DMS79 treated with DMSO at 0.1 percent for 48 hours (cell line): ENCODE measurements around the gene PQBP1.
A peak's percentile ranks its signal among the peaks of the same experiment; 100 is the strongest.

Source experiments
- DNase-seq: peaks from one replicate; lab custom pipeline; 2025; lab: John Stamatoyannopoulos, UW

Gene PQBP1

DNA sequence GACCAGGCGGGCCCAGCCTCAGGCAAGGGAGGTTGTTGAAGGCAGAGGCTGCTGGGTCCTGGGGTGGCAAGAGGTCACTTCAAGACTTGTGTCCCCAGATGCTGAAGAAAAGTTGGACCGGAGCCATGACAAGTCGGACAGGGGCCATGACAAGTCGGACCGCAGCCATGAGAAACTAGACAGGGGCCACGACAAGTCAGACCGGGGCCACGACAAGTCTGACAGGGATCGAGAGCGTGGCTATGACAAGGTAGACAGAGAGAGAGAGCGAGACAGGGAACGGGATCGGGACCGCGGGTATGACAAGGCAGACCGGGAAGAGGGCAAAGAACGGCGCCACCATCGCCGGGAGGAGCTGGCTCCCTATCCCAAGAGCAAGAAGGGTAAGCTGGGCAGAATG is 4.4 kb downstream of the PQBP1 start:
- no peak for DNase-seq

DNA sequence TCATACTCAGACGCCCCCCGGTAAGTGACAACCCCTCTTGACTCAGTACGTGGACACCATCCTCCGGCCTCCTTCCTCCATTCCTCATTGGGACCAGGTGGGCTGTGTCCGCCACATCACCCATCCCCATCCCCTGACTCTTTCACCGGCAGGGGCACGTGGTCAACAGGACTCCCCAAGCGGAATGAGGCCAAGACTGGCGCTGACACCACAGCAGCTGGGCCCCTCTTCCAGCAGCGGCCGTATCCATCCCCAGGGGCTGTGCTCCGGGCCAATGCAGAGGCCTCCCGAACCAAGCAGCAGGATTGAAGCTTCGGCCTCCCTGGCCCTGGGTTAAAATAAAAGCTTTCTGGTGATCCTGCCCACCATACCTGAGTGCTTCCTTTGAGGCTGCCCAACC is 5.0 kb downstream of the PQBP1 start:
- no peak for DNase-seq

DNA sequence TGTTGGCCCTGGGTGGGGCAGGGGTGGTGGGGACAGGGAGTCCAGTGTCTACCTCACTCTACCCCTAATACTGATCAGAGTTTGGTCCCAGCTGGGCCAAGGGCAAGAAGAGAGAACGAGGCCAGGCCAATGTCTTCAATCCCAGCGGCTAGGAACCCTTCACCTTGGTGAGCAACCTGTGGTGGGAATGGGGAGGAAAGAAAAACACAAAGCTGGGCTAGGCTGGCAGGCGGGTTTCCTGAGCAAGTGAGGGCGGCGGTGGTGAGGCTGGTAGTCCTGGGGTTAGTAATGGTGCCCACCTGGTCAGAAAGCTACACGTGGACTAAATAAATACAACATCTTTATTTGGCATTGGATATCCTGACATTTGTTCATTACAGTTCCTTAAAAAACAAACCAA is 5.6 kb downstream of the PQBP1 start:
- DNase-seq = no peak

GRCh38 chrX:48904180-48904579 is 6.5 kb downstream of the PQBP1 start:
- no peak for DNase-seq

GRCh38 chrX:48904626-48905025 is 6.9 kb downstream of the PQBP1 start:
- no peak for DNase-seq

- DNase-seq = no peak
These were observed 7.5 kb downstream of the PQBP1 start for GRCh38 chrX:48905090-48905790.

- no peak for DNase-seq
These were observed 10.9 kb downstream of the PQBP1 start for GRCh38 chrX:48908600-48908999.

- no peak for DNase-seq
These were observed 12.1 kb downstream of the PQBP1 start for GRCh38 chrX:48909703-48910294.

DNA sequence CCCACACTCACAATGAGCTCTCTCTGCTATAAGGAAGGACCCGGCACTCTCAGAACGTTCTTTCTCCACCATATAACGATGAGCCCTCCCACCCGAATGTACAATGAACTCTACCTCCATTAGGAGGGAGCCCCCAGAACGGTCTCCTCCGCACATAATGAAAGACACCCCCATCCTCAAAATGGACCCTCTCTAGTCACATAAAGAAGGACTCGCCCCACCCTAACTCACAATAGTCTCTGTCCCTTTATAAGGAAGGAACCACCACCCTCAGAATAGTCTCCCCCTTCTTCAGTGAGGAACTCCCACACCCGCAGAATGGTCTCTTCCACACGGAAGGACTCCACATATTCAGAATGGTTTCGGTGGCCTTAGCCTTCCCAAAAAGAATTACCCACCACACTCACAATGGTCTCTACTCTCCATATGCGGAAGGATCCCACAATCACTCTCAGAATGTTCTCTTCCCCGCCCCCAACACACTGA is 13.2 kb downstream of the PQBP1 start:
- DNase-seq = no peak

GRCh38 chrX:48911412-48912182 is 13.9 kb downstream of the PQBP1 start, which contains the start of gene SLC35A2:
Gene SLC35A2, minus strand, starts transcription at chrX:48911646. Its CDS starts 10 bp downstream, at chrX:48911636.
- DNase-seq = peak; percentile 76

- no peak for DNase-seq
These were observed 16.1 kb downstream of the PQBP1 start for GRCh38 chrX:48913605-48914366.

- no peak for DNase-seq
These were observed 17.1 kb downstream of the PQBP1 start for GRCh38 chrX:48914593-48915493.

DNA sequence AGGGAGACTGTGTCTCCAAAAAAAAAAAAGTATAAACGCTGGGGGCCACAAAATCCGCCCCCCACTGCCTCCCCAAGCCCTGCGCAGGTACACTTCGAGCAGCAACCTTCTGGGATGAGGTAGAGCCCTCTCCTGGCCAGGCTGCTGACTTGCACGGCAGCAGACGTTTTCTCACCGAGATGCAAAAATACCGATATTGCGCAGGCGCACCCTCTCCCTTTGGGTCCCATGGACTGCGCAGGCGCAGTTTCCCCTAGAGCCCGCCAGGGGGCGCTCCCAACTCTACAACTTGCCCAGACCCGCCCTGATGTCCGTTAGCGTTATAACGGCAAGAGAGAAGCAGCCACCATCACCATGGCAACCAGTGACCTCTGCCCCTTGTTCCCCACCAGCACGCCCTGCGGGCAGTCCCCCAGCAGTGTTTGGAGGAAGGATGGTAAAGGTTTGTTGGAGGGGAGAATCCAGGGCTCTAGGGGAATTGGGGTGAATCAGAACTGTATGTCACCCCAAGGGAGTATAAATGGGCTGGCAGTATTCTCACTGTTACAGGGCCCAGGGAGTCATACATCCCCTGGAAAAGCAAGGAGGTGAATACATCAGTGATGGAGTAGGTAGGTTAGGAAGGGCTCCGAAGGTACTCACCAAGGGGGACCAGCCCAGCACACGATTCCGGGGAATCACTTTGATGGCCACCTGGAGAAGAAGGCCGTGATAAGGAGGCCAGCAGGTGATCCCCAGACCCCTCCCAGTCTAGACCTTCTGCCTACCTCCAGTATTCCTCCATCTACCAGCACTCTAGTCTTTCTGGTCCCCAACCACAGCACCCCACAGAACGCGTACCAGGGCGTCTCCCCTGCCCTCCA is 19.6 kb downstream of the PQBP1 start:
- DNase-seq = peak; percentile 76

DNA sequence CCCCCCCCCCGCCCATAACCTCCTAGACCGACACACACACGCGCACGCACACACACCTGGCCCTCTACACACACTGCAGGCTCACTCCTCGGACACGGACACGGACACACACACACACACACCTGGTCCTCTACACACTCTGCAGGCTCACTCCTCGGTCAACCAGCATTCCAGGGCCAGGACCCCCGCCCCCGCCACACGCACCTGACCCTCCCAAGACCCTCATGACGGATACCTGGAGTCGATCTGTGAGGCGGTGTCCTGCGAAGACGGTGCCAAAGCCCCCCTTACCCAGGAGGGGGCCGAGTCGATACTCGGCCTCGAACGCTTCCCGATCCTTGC is 20.5 kb downstream of the PQBP1 start:
- no peak for DNase-seq

DNA sequence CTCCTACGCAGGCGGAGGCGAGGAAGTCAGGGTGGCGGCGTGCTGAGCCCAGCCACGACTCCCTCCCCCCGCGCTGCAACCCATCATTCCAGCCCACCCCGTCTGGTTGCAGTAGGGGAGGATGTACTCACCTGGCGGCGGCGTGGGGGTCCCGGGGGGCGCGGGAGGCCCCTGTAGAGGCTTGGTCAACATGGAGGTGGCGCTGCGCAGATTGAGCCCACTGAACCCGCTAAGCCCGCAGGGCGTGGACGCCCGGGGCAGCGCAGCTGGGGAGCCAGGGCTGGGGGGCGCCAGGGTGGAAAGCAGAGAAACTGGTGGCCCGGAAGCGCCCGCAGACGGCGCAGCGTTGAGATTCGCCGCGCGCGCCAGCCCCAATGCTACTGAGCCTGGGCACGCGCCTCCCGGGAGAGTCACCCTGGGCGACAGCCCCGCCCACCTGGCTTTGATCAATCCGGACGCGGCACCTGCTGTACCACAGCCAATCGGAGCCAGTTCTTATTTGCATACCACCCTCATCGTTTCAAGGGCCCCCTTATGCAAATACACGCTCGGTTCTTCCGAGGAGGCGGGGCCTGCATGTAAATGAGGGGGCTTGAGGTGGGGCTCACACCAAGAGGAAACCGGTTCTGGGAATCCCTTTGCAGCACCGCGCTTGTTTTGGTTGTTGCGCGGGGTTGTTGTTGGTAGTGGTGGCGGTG is 21.1 kb downstream of the PQBP1 start, which contains the start of gene PIM2:
TSS of gene PIM2 (minus strand) at position 382 of the 698 bp plus-strand sequence. CDS start at position 192, 190 bp downstream.
- DNase-seq = peak; percentile 89

DNA sequence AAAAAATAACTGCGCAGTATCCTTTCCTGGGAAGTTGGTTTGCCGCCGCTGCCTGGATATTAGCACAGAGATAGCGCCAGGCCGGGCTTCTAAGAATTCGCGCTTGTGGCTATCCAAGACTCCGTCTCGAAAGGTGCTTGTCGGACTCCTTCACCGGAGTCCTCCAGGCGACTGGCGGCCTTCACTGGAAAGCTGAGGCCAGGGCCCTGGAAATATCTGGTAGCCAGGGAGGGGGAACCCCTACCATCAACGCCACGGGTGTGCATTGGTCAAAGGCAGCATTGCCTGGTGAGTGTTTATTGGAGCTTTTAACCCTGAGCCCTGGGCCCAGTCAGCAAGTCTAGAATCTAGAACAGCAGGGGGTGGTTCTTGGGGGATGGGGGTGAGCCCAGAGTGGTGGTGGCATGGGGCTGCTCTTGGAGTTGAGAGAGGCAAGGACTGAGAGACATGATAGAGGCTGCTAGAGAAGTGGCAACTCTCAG is 21.7 kb downstream of the PQBP1 start:
- no peak for DNase-seq

DNA sequence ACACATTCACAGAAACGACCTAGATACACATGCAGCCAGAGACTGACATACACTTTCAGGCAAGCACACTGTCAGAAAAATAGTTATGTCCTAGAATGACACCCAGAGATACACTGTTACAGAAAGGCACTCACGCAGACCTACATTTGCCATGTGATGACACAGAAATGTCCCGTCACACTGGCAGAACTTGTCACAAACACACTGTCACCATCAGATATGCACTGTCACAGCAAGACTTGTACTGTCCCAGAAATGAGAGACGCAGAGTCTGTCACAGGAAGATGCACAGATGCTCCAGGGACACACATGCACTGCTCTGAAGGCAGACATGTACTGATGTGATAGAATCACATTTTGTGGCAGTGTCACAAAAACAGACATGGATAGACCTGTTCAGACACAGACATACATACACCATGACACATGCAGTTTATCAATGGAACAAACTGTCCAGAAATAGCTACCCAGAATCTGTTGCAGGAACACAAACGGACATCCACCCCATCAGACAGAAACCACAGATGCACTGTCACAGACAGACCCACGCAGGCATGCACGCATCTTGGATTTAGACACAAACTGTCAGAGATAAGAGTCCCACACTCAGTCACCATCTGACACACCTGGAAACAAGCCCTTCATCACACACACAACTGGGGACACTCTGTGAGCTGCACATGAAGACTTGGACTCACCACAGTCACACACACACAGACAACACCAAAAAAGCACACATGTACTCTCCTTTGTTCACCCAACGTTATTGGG is 22.4 kb downstream of the PQBP1 start:
- no peak for DNase-seq

DNA sequence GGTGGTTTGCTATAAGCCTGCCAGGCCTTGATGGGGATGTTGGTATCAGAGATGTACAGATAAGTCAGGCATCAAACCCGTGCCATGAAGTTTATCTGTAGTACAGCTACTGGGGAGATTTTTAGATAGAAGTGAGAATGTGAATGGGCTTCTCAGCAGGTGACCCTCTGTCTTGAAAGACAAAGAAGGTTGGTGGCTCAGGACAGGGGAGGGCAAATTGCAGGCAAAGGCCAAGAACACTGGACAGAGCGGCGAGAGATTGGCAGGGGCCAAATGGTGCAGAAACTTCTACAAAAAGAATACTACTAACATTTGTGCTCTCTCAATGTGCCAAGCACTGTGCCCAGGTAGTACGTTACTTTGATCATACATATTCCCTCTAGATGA is 23.0 kb downstream of the PQBP1 start:
- no peak for DNase-seq

DNA sequence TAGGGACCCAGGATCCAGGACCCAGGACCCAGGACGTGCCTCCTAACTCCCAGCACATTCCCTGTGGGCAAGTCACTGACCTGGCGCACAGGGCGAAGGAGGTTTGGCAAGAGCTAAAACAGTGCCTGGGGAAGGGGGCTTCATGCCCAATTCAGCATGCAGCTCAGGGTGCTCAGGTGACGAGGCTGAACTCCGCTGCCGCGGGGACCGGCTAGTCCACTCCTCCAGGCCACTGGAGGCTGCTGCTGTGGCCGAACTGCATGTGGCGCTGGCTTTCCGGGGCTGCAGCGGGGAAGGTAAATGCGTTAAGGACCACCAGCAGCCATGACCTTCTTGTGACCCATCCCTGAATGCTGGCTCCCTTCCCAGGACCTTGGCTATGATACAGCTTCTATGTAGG is 26.0 kb downstream of the PQBP1 start:
- DNase-seq = no peak
